PFSK-1 (cell line): ENCODE results near the gene PTCH1.

ENCODE experiments used
- FOXP2 ChIP-seq: optimal IDR thresholded peaks from 2 replicates; pipeline ENCODE3; 2011; ENCODE audit warnings: borderline replicate concordance, control low read depth, inconsistent platforms; ENCODE audit not compliant: insufficient read depth; ENCODE audit errors: extremely low read length, extremely low read depth
- POLR2AphosphoS5 ChIP-seq: IDR thresholded peaks from 2 replicates; pipeline ENCODE4 v1.6.1; 2012; ENCODE audit warnings: low read depth, mild to moderate bottlenecking, control low read depth, low read length, moderate library complexity
- REST ChIP-seq, 2 experiments: IDR thresholded peaks; 2 replicates each; pipeline versions ENCODE4 v1.6.1 to v1.8.0; 2011 to 2012; ENCODE audit warnings: low read depth in 2 of 2, low read length in 2 of 2, control low read depth in 1 of 2, inconsistent platforms in 1 of 2, mild to moderate bottlenecking in 1 of 2, moderate library complexity in 1 of 2; ENCODE audit not compliant: insufficient read depth in 1 of 2
- SIN3A ChIP-seq: IDR thresholded peaks from 2 replicates; pipeline ENCODE4 v1.6.1; 2012; ENCODE audit warnings: mild to moderate bottlenecking, low read length, moderate library complexity, borderline replicate concordance; ENCODE audit not compliant: insufficient read depth
- TAF1 ChIP-seq: IDR thresholded peaks from 2 replicates; pipeline ENCODE4 v1.6.1; 2012; ENCODE audit warnings: low read length, control low read depth, borderline replicate concordance; ENCODE audit not compliant: insufficient read depth

The PTCH1 gene

DNA sequence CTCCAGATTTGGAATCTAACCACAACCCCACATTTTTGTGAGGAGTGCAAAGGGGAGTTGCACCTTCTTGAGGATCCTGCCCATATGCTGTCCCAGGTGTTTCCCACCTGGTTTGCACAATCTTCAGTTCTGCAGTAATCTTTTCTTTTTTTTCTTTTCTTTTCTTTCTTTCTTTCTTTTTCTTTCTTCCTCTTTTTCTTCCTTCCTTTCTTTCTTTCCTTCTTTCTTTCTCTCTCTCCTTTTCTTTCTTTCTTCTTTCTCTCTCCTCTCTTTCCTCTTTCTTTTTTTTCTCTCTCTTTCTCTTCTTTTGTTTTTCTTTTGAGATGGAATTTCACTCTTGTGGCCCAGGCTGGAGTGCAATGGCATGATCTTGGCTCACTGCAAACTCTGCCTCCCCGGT lies 109.2 kb downstream of the PTCH1 start:
- no peak for TF ChIP-seq REST (IDR thresholded peaks at IDR 0.05; ENCODE audit: insufficient read depth in 1 of 2, low read depth in 2 of 2, low read length in 2 of 2)
- TF ChIP-seq POLR2AphosphoS5: no peak
- TF ChIP-seq FOXP2: no peak
- no peak for TF ChIP-seq TAF1
- no peak for TF ChIP-seq SIN3A

GRCh38 chr9:95406121-95406520 lies 110.7 kb downstream of the PTCH1 start:
- TF ChIP-seq POLR2AphosphoS5: no peak
- no peak for TF ChIP-seq FOXP2
- TF ChIP-seq SIN3A: no peak
- no peak for TF ChIP-seq REST (IDR thresholded peaks at IDR 0.05; ENCODE audit: insufficient read depth in 1 of 2, low read depth in 2 of 2, low read length in 2 of 2)
- TF ChIP-seq TAF1: no peak

- TF ChIP-seq POLR2AphosphoS5: no peak
- TF ChIP-seq SIN3A: no peak
- no peak for TF ChIP-seq FOXP2
- no peak for TF ChIP-seq TAF1
- no peak for TF ChIP-seq REST (IDR thresholded peaks at IDR 0.05; ENCODE audit: insufficient read depth in 1 of 2, low read depth in 2 of 2, low read length in 2 of 2)
These were observed 117.5 kb downstream of the PTCH1 start for GRCh38 chr9:95399261-95399660.
